ENCODE data around the gene PDE4B. TPM values are rescaled to one million over a fixed set of nuclear protein-coding genes. Genes with fewer than 3 reads are reported as not detected.
A peak's percentile ranks its signal among the peaks of the same experiment; 100 is the strongest.

The PDE4B gene
- total RNA-seq, 1 experiment from 2014 or later, result 3.3 TPM

DNA sequence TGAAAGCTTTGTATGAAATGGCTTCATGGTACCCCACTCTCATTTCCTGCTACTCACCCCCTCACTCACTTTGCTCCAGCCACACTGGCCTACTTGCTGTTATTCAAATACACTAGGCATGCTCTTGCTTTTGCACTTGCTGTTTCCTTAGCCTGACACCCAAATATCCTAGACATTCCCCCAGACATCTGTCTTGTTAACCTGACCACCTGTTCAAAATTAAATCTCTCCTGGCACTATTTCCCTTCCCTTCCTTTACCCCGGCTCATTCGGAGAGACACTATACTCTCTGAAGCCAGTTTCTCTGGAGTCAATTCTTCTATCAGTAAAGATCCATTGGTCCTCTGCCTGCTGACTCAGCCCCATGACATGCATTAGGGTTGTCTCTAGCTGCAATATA is 435.3 kb downstream of the PDE4B start:
- ChIA-PET POLR2A (no interaction called here), CTCF (interaction anchor here (0.6 to 8.1 kb wide), 2 partner anchors 14 to 18 kb away, joined by 3 to 57 read pairs; no protein-coding TSS in a partner anchor)
- Mint-ChIP-seq H3K36me3 (ENCODE audit: insufficient read depth, unreplicated experiment) (peaks cover 5% of the 10 kb centered on the region), H3K4me3 (ENCODE audit: unreplicated experiment) (no peak overlapping the region), H3K4me1 (ENCODE audit: insufficient read depth, unreplicated experiment) (peaks cover 6% of the 10 kb centered on the region), H3K9me3 (ENCODE audit: unreplicated experiment) (no peaks in the 10 kb centered on the region), H3K27ac (ENCODE audit: low read depth, unreplicated experiment) (no peak overlapping the region), H3K27me3 (ENCODE audit: insufficient read depth, unreplicated experiment) (no peaks in the 10 kb centered on the region)
- intact Hi-C loops (cut with micrococcal nuclease), result no loop called here
- no peak for DNase-seq (ENCODE audit: unreplicated experiment)
- TF ChIP-seq, protein P1, sequence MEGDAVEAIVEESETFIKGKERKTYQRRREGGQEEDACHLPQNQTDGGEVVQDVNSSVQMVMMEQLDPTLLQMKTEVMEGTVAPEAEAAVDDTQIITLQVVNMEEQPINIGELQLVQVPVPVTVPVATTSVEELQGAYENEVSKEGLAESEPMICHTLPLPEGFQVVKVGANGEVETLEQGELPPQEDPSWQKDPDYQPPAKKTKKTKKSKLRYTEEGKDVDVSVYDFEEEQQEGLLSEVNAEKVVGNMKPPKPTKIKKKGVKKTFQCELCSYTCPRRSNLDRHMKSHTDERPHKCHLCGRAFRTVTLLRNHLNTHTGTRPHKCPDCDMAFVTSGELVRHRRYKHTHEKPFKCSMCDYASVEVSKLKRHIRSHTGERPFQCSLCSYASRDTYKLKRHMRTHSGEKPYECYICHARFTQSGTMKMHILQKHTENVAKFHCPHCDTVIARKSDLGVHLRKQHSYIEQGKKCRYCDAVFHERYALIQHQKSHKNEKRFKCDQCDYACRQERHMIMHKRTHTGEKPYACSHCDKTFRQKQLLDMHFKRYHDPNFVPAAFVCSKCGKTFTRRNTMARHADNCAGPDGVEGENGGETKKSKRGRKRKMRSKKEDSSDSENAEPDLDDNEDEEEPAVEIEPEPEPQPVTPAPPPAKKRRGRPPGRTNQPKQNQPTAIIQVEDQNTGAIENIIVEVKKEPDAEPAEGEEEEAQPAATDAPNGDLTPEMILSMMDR (IDR thresholded peaks at IDR 0.05; ENCODE audit: unreplicated experiment), result no peak
- BruUV-seq (replicated peaks), result no TSS peak

DNA sequence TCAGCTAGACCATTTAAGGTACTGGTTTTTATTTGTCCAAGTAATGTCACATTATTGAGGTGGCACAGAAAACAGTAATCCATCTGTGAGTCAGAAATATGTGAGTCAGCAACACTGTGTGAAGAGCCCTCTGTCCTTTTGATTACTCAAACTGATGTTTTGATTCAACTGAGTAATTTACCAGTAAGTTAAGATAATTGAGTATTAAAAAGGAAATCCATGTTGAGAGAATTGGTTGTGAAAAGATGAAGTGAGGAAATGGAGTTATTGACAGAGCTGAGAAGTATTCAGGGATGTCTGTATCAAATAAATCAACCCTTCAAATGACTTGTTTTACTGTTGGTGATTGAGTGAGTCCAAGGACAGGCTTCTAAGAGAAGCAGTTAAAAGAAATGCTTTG is 438.5 kb downstream of the PDE4B start:
- ChIA-PET POLR2A (interaction anchor here (0.7 kb wide), 1 partner anchor 215 kb away, joined by 3 read pairs; no protein-coding TSS in a partner anchor), CTCF (interaction anchor here (0.6 to 4.2 kb wide), 4 partner anchors 11 to 296 kb away, joined by 3 to 38 read pairs (median 5); no protein-coding TSS in a partner anchor)
- H3K36me3 Mint-ChIP-seq (ENCODE audit: insufficient read depth, unreplicated experiment), result no peaks in the 10 kb centered on the region
- peaks cover 6% of the 10 kb centered on the region for H3K4me1 Mint-ChIP-seq (ENCODE audit: insufficient read depth, unreplicated experiment)
- DNase-seq (ENCODE audit: unreplicated experiment), result peak; percentile 50
- H3K9me3 Mint-ChIP-seq (ENCODE audit: unreplicated experiment), result no peaks in the 10 kb centered on the region
- H3K27me3 Mint-ChIP-seq (ENCODE audit: insufficient read depth, unreplicated experiment), result peaks cover 15% of the 10 kb centered on the region
- TF ChIP-seq, protein P1 (IDR thresholded peaks at IDR 0.05; ENCODE audit: unreplicated experiment), result no peak
- no peak overlapping the region for H3K4me3 Mint-ChIP-seq (ENCODE audit: unreplicated experiment)
- intact Hi-C loops (cut with micrococcal nuclease), result no loop called here
- H3K27ac Mint-ChIP-seq (ENCODE audit: low read depth, unreplicated experiment), result no peak overlapping the region
- no TSS peak for BruUV-seq (replicated peaks)

DNA sequence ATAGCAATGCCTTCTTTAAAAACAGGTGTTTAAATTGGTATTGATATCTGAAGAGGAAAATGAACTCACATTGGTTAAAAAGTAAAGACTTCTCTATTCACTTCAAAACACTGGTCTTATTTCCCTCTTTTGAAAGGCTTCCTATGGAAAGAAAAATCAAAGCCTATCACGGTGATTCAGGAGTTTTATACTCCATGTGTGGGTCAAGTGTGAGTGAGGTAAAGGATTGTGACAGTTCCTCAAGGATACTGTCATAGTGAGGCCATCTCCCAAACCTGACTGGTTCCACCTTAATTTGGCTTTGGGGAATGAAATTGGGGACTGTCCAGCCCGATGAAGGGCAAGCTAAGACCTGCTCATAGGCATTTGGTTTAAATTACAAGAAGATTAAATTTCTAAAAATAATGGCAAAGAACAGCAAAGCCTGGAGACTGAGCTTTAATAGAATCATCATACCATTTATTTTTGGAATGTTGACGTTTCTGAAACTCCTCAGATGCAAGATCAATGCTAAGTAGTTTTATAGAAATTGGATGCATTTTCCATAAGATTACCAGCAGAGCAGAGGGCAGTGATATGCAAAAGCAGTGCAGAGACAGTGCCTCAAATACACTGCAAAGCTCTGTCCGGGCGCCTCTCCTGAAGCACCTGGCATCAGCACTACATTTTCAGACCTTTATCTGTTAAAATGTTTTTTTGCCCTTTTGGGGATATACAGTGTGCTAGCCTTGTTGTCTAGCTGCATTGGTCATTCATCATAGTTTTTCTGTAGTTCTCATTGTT is 439.2 kb downstream of the PDE4B start:
- intact Hi-C loops (cut with micrococcal nuclease), result no loop called here
- no TSS peak for BruUV-seq (replicated peaks)
- Mint-ChIP-seq H3K36me3 (ENCODE audit: insufficient read depth, unreplicated experiment) (no peaks in the 10 kb centered on the region), H3K27me3 (ENCODE audit: insufficient read depth, unreplicated experiment) (peaks cover 21% of the 10 kb centered on the region), H3K27ac (ENCODE audit: low read depth, unreplicated experiment) (no peak overlapping the region), H3K4me1 (ENCODE audit: insufficient read depth, unreplicated experiment) (peaks cover 6% of the 10 kb centered on the region), H3K9me3 (ENCODE audit: unreplicated experiment) (no peaks in the 10 kb centered on the region), H3K4me3 (ENCODE audit: unreplicated experiment) (no peak overlapping the region)
- TF ChIP-seq, protein P1 (IDR thresholded peaks at IDR 0.05; ENCODE audit: unreplicated experiment), result no peak
- DNase-seq (ENCODE audit: unreplicated experiment), result no peak
- ChIA-PET POLR2A (no interaction called here), CTCF (interaction anchor here (0.9 to 4.2 kb wide), 4 partner anchors 10 to 272 kb away, joined by 3 to 38 read pairs (median 3); no protein-coding TSS in a partner anchor)

DNA sequence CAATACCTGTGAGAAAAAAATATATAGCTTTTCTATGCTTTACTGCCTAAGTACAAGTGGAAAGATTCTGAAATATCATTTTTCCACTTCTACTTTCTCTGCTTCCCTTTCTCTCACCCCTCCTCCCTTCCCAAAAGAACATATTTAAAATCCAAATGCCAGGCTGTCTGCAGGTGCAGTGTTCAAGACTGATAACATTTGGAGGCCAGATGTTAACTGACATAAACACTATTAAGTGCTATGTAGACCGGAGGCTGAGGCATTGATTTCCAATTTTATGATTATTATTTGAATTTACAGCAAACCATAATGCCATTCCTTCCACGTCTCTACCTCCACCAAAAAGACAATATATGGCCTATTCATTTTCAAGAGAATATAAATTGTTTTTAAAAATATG is 444.3 kb downstream of the PDE4B start:
- H3K9me3 Mint-ChIP-seq (ENCODE audit: unreplicated experiment), result no peaks in the 10 kb centered on the region
- peaks cover 9% of the 10 kb centered on the region for H3K4me1 Mint-ChIP-seq (ENCODE audit: insufficient read depth, unreplicated experiment)
- POLR2A ChIA-PET, result no interaction called here
- no peak overlapping the region for H3K4me3 Mint-ChIP-seq (ENCODE audit: unreplicated experiment)
- intact Hi-C loops (cut with micrococcal nuclease), result no loop called here
- no peaks in the 10 kb centered on the region for H3K36me3 Mint-ChIP-seq (ENCODE audit: insufficient read depth, unreplicated experiment)
- peaks cover 43% of the 10 kb centered on the region for H3K27me3 Mint-ChIP-seq (ENCODE audit: insufficient read depth, unreplicated experiment)
- H3K27ac Mint-ChIP-seq (ENCODE audit: low read depth, unreplicated experiment), result no peak overlapping the region
- TF ChIP-seq, protein P1 (IDR thresholded peaks at IDR 0.05; ENCODE audit: unreplicated experiment), result no peak
- BruUV-seq (replicated peaks), result no TSS peak
- DNase-seq (ENCODE audit: unreplicated experiment), result no peak
- CTCF ChIA-PET, result interaction anchor here (0.6 to 2.2 kb wide), 5 partner anchors 11 to 548 kb away, joined by 3 to 9 read pairs (median 3); no protein-coding TSS in a partner anchor

Measured in MCF 10A (cell line).